GM12892 (cell line): ENCODE data around the gene MARK3.

ENCODE experiments used
- POLR2A ChIP-seq: IDR thresholded peaks from 2 replicates; pipeline ENCODE4 v1.6.1; 2011; ENCODE audit warnings: low read depth, low read length, control low read depth
- POLR2AphosphoS5 ChIP-seq: IDR thresholded peaks from 2 replicates; pipeline ENCODE4 v1.6.1; 2011; ENCODE audit warnings: low read depth, low read length, control low read depth

GRCh38 chr14:103519837-103520212 lies 134.6 kb downstream of the MARK3 start:
- TF ChIP-seq POLR2A (no peak), POLR2AphosphoS5 (no peak)
